Measurements from ENCODE around the gene SOCS7.
"Not testable (repeated sequence)": the region's sequence is repeated elsewhere in the genome, so short reads cannot be mapped to it uniquely, and the experiment has no call there.

The SOCS7 gene

GRCh38 chr17:38430316-38430715 lies 78.7 kb downstream of the SOCS7 start:
- DNase-seq (ENCODE audit: low read depth): peak; percentile 78
- peak overlapping the region; percentile 28 for H3K4me3 ChIP-seq (ENCODE audit: low read depth, low read length)
- TF ChIP-seq CTCF (conservative IDR thresholded peaks at IDR 0.05; ENCODE audit: low read depth, low read length): no peak

- H3K4me3 ChIP-seq (ENCODE audit: low read depth, low read length): no peak overlapping the region
- no peak for DNase-seq (ENCODE audit: low read depth)
- TF ChIP-seq CTCF (conservative IDR thresholded peaks at IDR 0.05; ENCODE audit: low read depth, low read length): no peak
Measured at GRCh38 chr17:38430822-38431221, 79.2 kb downstream of the SOCS7 start.

- no peak for TF ChIP-seq CTCF (conservative IDR thresholded peaks at IDR 0.05; ENCODE audit: low read depth, low read length)
- H3K4me3 ChIP-seq (ENCODE audit: low read depth, low read length): no peak overlapping the region
- DNase-seq (ENCODE audit: low read depth): no peak
Measured at GRCh38 chr17:38431346-38432145, 79.9 kb downstream of the SOCS7 start.

- DNase-seq (ENCODE audit: low read depth): no peak
- TF ChIP-seq CTCF (conservative IDR thresholded peaks at IDR 0.05; ENCODE audit: low read depth, low read length): no peak
- H3K4me3 ChIP-seq (ENCODE audit: low read depth, low read length): no peak overlapping the region
Measured at GRCh38 chr17:38434178-38434665, 82.6 kb downstream of the SOCS7 start.

- DNase-seq (ENCODE audit: low read depth): no peak
- no peak overlapping the region for H3K4me3 ChIP-seq (ENCODE audit: low read depth, low read length)
- TF ChIP-seq CTCF (conservative IDR thresholded peaks at IDR 0.05; ENCODE audit: low read depth, low read length): no peak
Measured at GRCh38 chr17:38435795-38436194, 84.2 kb downstream of the SOCS7 start.

- H3K4me3 ChIP-seq (ENCODE audit: low read depth, low read length): no peak overlapping the region
- no peak for TF ChIP-seq CTCF (conservative IDR thresholded peaks at IDR 0.05; ENCODE audit: low read depth, low read length)
- DNase-seq (ENCODE audit: low read depth): no peak
Measured at GRCh38 chr17:38436386-38436785, 84.7 kb downstream of the SOCS7 start.

GRCh38 chr17:38437313-38437712 lies 85.7 kb downstream of the SOCS7 start:
- not testable (repeated sequence) for H3K4me3 ChIP-seq (ENCODE audit: low read depth, low read length); DNase-seq (ENCODE audit: low read depth)
